Transverse colon (tissue), 4 donors: Measurements from ENCODE around the gene EML3.

Source experiments
- CTCF ChIP-seq, 5 experiments: fragments of 200-600 bp in 3 of 5; fragments of 450-650 bp in 2 of 5; sonication (generic) in 3 of 5; IDR thresholded peaks; 1 replicate in 2 of 5; 2 replicates in 3 of 5; pipeline ENCODE4 v1.5.1; 2016 to 2017; ENCODE audit warnings: antibody characterized with exemption in 5 of 5, inconsistent platforms in 3 of 5, mild to moderate bottlenecking in 2 of 5, moderate library complexity in 1 of 5
- POLR2A ChIP-seq: fragments of 450-650 bp; IDR thresholded peaks from one replicate; pipeline ENCODE4 v1.6.1; 2016; ENCODE audit warnings: antibody characterized with exemption, mild to moderate bottlenecking, moderate library complexity
- POLR2AphosphoS5 ChIP-seq, 3 donors: sonication (generic); formaldehyde crosslinking; IDR thresholded peaks; one replicate each; pipeline ENCODE4 v1.6.1; 2016; ENCODE audit warnings: antibody characterized with exemption in 3 of 3

DNA sequence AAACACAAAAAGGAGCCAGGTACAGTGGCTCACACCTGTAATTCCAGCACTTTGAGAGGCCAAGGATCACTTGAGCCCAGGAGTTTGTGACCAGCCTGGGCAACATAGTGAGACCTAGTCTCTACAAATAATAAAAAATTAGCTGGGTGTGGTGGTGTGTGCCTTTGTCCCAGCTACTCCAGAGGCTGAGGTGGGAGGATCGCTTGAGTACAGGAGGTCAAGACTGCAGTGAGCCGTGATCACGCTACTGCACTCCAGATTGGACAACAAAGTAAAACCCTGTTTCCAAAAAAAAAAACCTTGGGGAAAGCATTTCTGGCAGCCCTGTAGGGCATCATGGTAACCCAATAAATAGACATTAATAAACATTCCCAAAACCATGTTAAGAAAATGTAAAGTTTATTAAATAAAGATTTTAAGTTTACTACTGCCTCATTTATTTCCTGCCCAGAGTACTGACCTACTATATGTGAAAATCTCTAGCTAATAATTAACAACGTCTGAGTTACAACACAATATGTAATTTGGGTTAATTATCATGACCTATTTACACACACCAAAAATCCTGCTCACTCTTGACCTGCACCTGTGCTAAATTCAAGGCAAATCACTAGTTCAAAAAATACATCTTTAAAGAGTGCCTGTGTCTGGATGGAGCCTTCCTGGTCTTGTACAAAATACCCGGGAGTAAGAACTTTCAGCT, 47.3 kb downstream of the EML3 start:
- no peak for TF ChIP-seq CTCF (IDR thresholded peaks at IDR 0.05)
- no peak for TF ChIP-seq POLR2A
- TF ChIP-seq POLR2AphosphoS5 (IDR thresholded peaks at IDR 0.05): no peak
